Fibroblast of lung (primary cell): ENCODE results near the gene LHCGR.

Source experiments
- CTCF ChIP-seq, 2 donors: IDR thresholded peaks in 1 of 2; conservative IDR thresholded peaks in 1 of 2; 1 replicate in 1 of 2; 2 replicates in 1 of 2; pipeline ENCODE4 v1.5.1; 2011 to 2012; ENCODE audit warnings: low read length in 2 of 2, control low read depth in 1 of 2, inconsistent platforms in 1 of 2, low read depth in 1 of 2, mild to moderate bottlenecking in 1 of 2
- EZH2 ChIP-seq: IDR thresholded peaks from 2 replicates; pipeline ENCODE4 v1.5.1; 2012; ENCODE audit warnings: low read length, control low read depth, mild to moderate bottlenecking; ENCODE audit errors: missing control alignments

- TF ChIP-seq CTCF (conservative IDR thresholded peaks at IDR 0.05 in 1 of 2, IDR thresholded peaks at IDR 0.05 in 1 of 2; ENCODE audit: low read depth in 1 of 2, low read length in 2 of 2) (no peak), EZH2 (no peak)
Observed at GRCh38 chr2:48728295-48728694, 27.2 kb downstream of the LHCGR start.
